ENCODE results near the gene FAM185A. TPM values are rescaled to one million over a fixed set of nuclear protein-coding genes. Genes with fewer than 3 reads are reported as not detected.

Gene FAM185A
- total and polyA plus RNA-seq, 2 of the 8 experiments (the other 6 are each of a cell fraction or from before 2014, with no cell fraction given): 5.2 to 6.6 TPM

- TF ChIP-seq CHD7 (IDR thresholded peaks at IDR 0.05; ENCODE audit: insufficient replicate concordance, low read length) (no peak), EP300 (IDR thresholded peaks at IDR 0.05; ENCODE audit: borderline replicate concordance in 1 of 2, low read depth in 2 of 2, low read length in 2 of 2) (no peak), KDM5A (IDR thresholded peaks at IDR 0.05; ENCODE audit: low read length) (no peak)
Observed at GRCh38 chr7:102836191-102836919, 87.6 kb downstream of the FAM185A start (continued).

All from H1 (cell line).